CD4-positive, alpha-beta T cell (primary cell): ENCODE data around the gene ZSCAN22. TPM values are rescaled to one million over a fixed set of nuclear protein-coding genes. Genes with fewer than 3 reads are reported as not detected.

Experiments
- ATAC-seq: fragments of 200-7000 bp; cut with Tn5 transposase; one replicate; pipeline ENCODE4 v1.10.0; 2022; ENCODE audit warnings: mild to moderate bottlenecking; ENCODE audit not compliant: poor library complexity
- CTCF ChIA-PET: fragments of 350-600 bp; sonication (Branson Sonifier 250); formaldehyde crosslinking; loops from one replicate; lab custom pipeline; 2021; ENCODE audit warnings: antibody characterized with exemption, inconsistent platforms; lab: Charles Lee
- POLR2A ChIA-PET: fragments of 350-600 bp; sonication (Branson Sonifier 250); formaldehyde crosslinking; loops from one replicate; lab custom pipeline; 2021; ENCODE audit warnings: antibody characterized with exemption, inconsistent platforms; lab: Charles Lee
- DNase-seq, 14 experiments: peaks; one replicate each; pipeline ENCODE4 v3.0.0-alpha.2; 2013 to 2020; ENCODE audit warnings: mixed read lengths in 2 of 14
- H3K27ac ChIP-seq, 2 donors: one replicate each; pipeline versions ENCODE4 v1.5.1 to v1.7.0; 2013; ENCODE audit warnings: low read length in 2 of 2, low read depth in 1 of 2, mild to moderate bottlenecking in 1 of 2
- H3K27me3 ChIP-seq, 2 experiments: 1 replicate in 1 of 2; 2 replicates in 1 of 2; pipeline versions ENCODE4 v1.6.1 to v1.7.0; 2013; ENCODE audit warnings: low read length in 2 of 2, control low read depth in 1 of 2, mild to moderate bottlenecking in 1 of 2, moderate library complexity in 1 of 2; ENCODE audit not compliant: insufficient read depth in 2 of 2, control insufficient read depth in 1 of 2
- H3K36me3 ChIP-seq: one replicate; pipeline ENCODE4 v1.6.1; 2013; ENCODE audit warnings: low read length, control low read depth; ENCODE audit not compliant: insufficient read depth
- H3K4me1 ChIP-seq: one replicate; pipeline ENCODE4 v1.6.1; 2013; ENCODE audit warnings: low read length, control low read depth; ENCODE audit not compliant: insufficient read depth
- H3K4me3 ChIP-seq: one replicate; pipeline ENCODE4 v1.5.1; 2013; ENCODE audit warnings: mild to moderate bottlenecking, low read length, moderate library complexity
- H3K9me3 ChIP-seq, 2 experiments: 1 replicate in 1 of 2; 2 replicates in 1 of 2; pipeline versions ENCODE4 v1.6.1 to v1.7.0; 2013; ENCODE audit warnings: low read length in 2 of 2, mild to moderate bottlenecking in 2 of 2, control low read depth in 1 of 2, moderate library complexity in 1 of 2; ENCODE audit not compliant: control insufficient read depth in 1 of 2, insufficient read depth in 1 of 2
- H3K27ac Mint-ChIP-seq: one replicate; pipeline ENCODE4 v1.8.0; 2020; ENCODE audit warnings: mixed read lengths
- H3K27me3 Mint-ChIP-seq: one replicate; pipeline ENCODE4 v1.8.0; 2021; ENCODE audit warnings: mixed read lengths
- H3K36me3 Mint-ChIP-seq: one replicate; pipeline ENCODE4 v1.8.0; 2021; ENCODE audit warnings: low read depth, mixed read lengths
- H3K4me1 Mint-ChIP-seq: one replicate; pipeline ENCODE4 v1.8.0; 2021; ENCODE audit warnings: low read depth, mixed read lengths
- H3K4me3 Mint-ChIP-seq: one replicate; pipeline ENCODE4 v1.8.0; 2020; ENCODE audit warnings: mild to moderate bottlenecking, mixed read lengths
- H3K9me3 Mint-ChIP-seq: one replicate; pipeline ENCODE4 v1.8.0; 2020; ENCODE audit warnings: mixed read lengths
- intact Hi-C, 2 experiments: fragments of 100-400 bp; cut with DNase I in 1 of 2; cut with micrococcal nuclease in 1 of 2; formaldehyde crosslinking; loops; one replicate each; pipeline versions ENCODE4 v1.15.1 to v1.9.0; 2023 to 2025; cut with DNase I, micrococcal nuclease
- total RNA-seq, 174 experiments: library from RNA in 2 of 174; stranded (reverse) in 2 of 174; gene quantifications; one replicate each; pipeline ENCODE4 v1.2.3 and lab custom pipeline; 2021 to 2026
- TF ChIP-seq, protein P1 (sequence below): fragments of 200-600 bp; IDR thresholded peaks from one replicate; pipeline ENCODE4 v1.8.0; 2022; ENCODE audit warnings: antibody characterized with exemption, mild to moderate bottlenecking

Gene ZSCAN22
- total RNA-seq, 2 experiments from 2014 or later = 0.77 to 0.81 TPM

DNA sequence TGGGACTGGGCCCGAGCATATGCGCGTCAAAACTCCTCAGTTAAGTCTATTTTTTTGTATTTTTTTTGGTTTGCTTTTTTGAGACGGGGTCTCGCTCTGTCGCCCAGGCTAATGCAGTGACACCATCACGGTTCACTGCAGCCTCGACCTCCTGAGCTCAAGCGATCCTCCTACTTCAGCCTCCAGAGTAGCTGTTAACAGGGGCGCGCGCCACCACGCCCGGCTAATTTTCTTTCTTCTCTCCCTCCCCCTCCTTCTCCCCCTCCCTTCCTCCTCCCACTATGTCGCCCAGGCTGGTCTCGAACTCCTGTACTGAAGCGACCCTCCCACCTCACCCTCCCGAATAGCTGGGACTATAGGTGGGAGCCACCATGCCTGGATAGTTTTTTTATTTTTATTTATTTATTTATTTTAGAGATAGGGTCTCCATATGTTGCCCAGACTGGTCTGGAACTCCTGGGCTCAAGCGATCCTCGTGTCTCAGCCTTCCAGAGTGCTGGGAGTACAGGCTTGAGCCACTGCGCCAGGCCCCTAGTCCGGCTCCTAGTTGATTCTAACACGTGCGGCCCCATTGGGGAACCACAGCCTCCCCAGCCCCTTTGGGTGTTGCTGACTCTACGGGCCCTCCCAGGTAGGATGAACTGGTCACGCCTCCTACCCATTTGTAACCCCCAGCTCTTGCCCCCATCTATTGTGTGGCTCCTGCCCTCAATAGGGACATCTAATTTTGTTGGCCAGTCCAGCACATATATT, 54.8 kb downstream of the ZSCAN22 start:
- Histone ChIP-seq H3K4me3 (peak overlapping the region; percentile 82), H3K27ac (peak overlapping the region; percentile 76 to 92), H3K4me1 (peaks cover 51% of the 10 kb centered on the region), H3K27me3 (no peaks in the 10 kb centered on the region), H3K36me3 (no peaks in the 10 kb centered on the region), H3K9me3 (no peaks in the 10 kb centered on the region)
- peaks cover 10% of the 10 kb centered on the region for H3K36me3 Mint-ChIP-seq
- H3K9me3 Mint-ChIP-seq = no peaks in the 10 kb centered on the region
- H3K4me1 Mint-ChIP-seq = peaks cover 37% of the 10 kb centered on the region
- POLR2A ChIA-PET = interaction anchor here (0.9 to 2.7 kb wide), 5 partner anchors 19 to 173 kb away, joined by 3 to 21 read pairs (median 3); partner anchors contain the start of genes CHMP2A, ZNF132, ZNF497 and ZNF584
- peak overlapping the region; percentile 86 for H3K27ac Mint-ChIP-seq
- ATAC-seq (no peak), DNase-seq (peak in 1 of 14 experiments; percentile 42)
- intact Hi-C loops = loop anchor here (1.0 to 2.0 kb wide), 5 partner anchors 19 to 95 kb away; partner anchors contain the start of genes ZNF446 (in 1 of the 2), ZNF497 (in 1 of the 2), ZNF584 (in 1 of the 2) and ZSCAN22 (in 1 of the 2)
- CTCF ChIA-PET = interaction anchor here (1.0 to 1.4 kb wide), 2 partner anchors 133 to 139 kb away, joined by 4 read pairs; partner anchors contain the start of gene ZBTB45
- TF ChIP-seq, protein P1, sequence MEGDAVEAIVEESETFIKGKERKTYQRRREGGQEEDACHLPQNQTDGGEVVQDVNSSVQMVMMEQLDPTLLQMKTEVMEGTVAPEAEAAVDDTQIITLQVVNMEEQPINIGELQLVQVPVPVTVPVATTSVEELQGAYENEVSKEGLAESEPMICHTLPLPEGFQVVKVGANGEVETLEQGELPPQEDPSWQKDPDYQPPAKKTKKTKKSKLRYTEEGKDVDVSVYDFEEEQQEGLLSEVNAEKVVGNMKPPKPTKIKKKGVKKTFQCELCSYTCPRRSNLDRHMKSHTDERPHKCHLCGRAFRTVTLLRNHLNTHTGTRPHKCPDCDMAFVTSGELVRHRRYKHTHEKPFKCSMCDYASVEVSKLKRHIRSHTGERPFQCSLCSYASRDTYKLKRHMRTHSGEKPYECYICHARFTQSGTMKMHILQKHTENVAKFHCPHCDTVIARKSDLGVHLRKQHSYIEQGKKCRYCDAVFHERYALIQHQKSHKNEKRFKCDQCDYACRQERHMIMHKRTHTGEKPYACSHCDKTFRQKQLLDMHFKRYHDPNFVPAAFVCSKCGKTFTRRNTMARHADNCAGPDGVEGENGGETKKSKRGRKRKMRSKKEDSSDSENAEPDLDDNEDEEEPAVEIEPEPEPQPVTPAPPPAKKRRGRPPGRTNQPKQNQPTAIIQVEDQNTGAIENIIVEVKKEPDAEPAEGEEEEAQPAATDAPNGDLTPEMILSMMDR = no peak
- H3K4me3 Mint-ChIP-seq = peak overlapping the region; percentile 92
- no peaks in the 10 kb centered on the region for H3K27me3 Mint-ChIP-seq

DNA sequence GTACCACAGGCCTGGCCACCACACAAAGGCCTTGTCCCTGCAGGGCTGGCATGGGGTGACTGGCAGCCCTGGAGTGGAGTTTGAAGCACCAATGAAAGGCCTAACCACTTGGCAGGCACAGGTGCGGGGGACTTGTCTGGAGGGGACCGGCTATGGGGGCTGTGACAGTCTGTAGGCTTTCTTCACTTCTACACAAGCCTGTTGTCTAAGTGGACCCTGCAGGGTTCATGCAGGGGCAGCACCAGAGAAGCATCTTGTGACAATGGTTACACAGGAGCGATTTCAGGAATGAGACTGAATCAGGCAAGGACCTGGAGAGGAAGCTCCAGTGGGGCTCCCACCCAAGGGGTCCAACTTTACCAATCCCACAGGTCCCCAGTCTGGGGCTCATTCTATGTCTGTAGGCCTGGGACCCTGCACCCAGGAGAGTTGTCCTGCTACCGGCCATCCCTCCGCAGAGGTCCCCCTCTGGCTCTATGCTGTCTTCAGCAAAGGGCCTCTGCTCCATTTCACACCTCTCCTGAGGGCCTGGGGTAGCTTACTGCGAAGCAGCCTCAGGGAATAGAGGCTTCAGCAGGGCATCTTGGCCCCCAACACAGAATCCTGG, 56.3 kb downstream of the ZSCAN22 start:
- Histone ChIP-seq H3K4me1 (peaks cover 58% of the 10 kb centered on the region), H3K4me3 (no peak overlapping the region), H3K27ac (no peak overlapping the region), H3K9me3 (no peaks in the 10 kb centered on the region), H3K36me3 (peaks cover 2% of the 10 kb centered on the region), H3K27me3 (no peaks in the 10 kb centered on the region)
- CTCF ChIA-PET = no interaction called here
- Mint-ChIP-seq H3K27me3 (no peaks in the 10 kb centered on the region), H3K4me3 (peak overlapping the region; percentile 45), H3K36me3 (peaks cover 24% of the 10 kb centered on the region), H3K4me1 (peaks cover 49% of the 10 kb centered on the region), H3K27ac (peak overlapping the region; percentile 86), H3K9me3 (no peaks in the 10 kb centered on the region)
- TF ChIP-seq, protein P1 = no peak
- DNase-seq (peak in 1 of 14 experiments; percentile 22), ATAC-seq (no peak)
- POLR2A ChIA-PET = interaction anchor here (2.7 kb wide), 1 partner anchor 20 kb away, joined by 21 read pairs; the partner anchor contains the start of gene ZNF497
- intact Hi-C loops = no loop called here

DNA sequence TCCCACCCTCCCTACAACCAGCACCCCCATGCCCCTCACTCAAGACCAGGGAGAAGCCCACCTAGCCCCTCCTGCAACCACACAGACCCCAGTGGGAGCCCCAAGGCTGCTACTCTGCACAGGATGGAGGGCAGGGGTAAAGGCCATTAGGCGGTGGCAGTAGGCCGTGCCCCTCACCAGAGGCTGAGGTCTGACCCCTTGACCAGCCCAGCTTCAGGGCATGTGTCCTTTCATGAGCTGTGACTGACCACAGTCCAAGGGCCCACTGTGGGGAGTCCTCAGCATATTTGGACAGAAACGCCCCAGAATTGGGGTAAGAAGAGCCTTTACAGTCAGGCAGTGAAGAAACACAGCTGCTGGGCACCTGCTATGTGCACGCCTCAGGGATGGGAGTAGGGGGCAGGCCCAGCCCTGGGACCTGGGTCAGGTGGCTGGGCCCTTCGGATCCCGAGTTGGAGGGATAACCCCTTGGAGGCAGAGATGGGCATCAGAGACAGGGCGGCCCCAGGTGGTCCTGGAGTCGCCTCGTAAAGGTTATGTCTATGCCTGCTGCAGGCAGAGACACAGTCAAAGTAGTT, 58.6 kb downstream of the ZSCAN22 start:
- TF ChIP-seq, protein P1 = no peak
- CTCF ChIA-PET = no interaction called here
- peaks cover 17% of the 10 kb centered on the region for H3K36me3 ChIP-seq
- no peaks in the 10 kb centered on the region for H3K9me3 ChIP-seq
- DNase-seq (peak in 1 of 14 experiments; percentile 18), ATAC-seq (no peak)
- Mint-ChIP-seq H3K27ac (peak overlapping the region; percentile 98), H3K4me3 (peak overlapping the region; percentile 99), H3K27me3 (no peaks in the 10 kb centered on the region), H3K4me1 (peaks cover 50% of the 10 kb centered on the region), H3K9me3 (no peaks in the 10 kb centered on the region), H3K36me3 (peaks cover 39% of the 10 kb centered on the region)
- POLR2A ChIA-PET = interaction anchor here (2.3 kb wide), 1 partner anchor 23 kb away, joined by 7 read pairs; the partner anchor contains the start of gene ZNF584
- H3K27ac ChIP-seq = peak overlapping the region; percentile 93 to 97
- peaks cover 58% of the 10 kb centered on the region for H3K4me1 ChIP-seq
- intact Hi-C loops = loop anchor here (5.0 kb wide), 2 partner anchors 82 to 203 kb away; partner anchors contain the start of genes ZNF274 (in 1 of the 2) and ZNF324 (in 1 of the 2)
- H3K27me3 ChIP-seq = no peaks in the 10 kb centered on the region
- peak overlapping the region; percentile 79 for H3K4me3 ChIP-seq
